A549 (cell line): ENCODE results near the gene FRMD1. TPM values are rescaled to one million over a fixed set of nuclear protein-coding genes. Genes with fewer than 3 reads are reported as not detected.

Experiments
- ATAC-seq, 2 experiments: fragments of 200-7000 bp in 1 of 2; fragments of >200 bp in 1 of 2; cut with Nextera tagmentation in 1 of 2; cut with Tn5 transposase in 1 of 2; 3 replicates each; pipeline versions ENCODE4 v1.8.0 to v1.9.1; 2018 to 2020; ENCODE audit warnings: mild to moderate bottlenecking in 1 of 2, moderate library complexity in 1 of 2
- CTCF ChIA-PET: fragments of 300-600 bp; sonication (Branson Sonifier 250); formaldehyde crosslinking; extraction: SDS; loops from one replicate; lab custom pipeline; 2021; ENCODE audit warnings: antibody characterized with exemption, inconsistent platforms; lab: Yijun Ruan, JAX
- POLR2A ChIA-PET: fragments of 350-600 bp; formaldehyde crosslinking; extraction: SDS; loops from one replicate; lab custom pipeline; 2021; ENCODE audit warnings: antibody characterized with exemption, inconsistent platforms; lab: Yijun Ruan, JAX
- DNase-seq, 2 experiments: peaks; one replicate each; pipeline versions ENCODE4 v3.0.0 to v3.0.0-alpha.2; 2011 to 2016; ENCODE audit warnings: low read depth in 1 of 2, low spot score in 1 of 2
- FAIRE-seq: peaks from 2 replicates; lab custom pipeline; 2011; peaks lifted over from hg19 to GRCh38; lab: Jason Lieb, UNC
- H3K27ac ChIP-seq, 2 experiments: fragments of >200 bp; sonication (Bioruptor Twin); formaldehyde crosslinking; 3 replicates each; pipeline ENCODE4 v1.5.1; 2016 to 2017
- H3K4me1 ChIP-seq: fragments of >200 bp; sonication (Bioruptor Twin); formaldehyde crosslinking; 3 replicates; pipeline ENCODE4 v1.6.1; 2016
- H3K4me2 ChIP-seq: fragments of >200 bp; sonication (Bioruptor Twin); formaldehyde crosslinking; 3 replicates; pipeline ENCODE4 v1.6.1; 2016
- H3K4me3 ChIP-seq: fragments of >200 bp; sonication (Bioruptor Twin); formaldehyde crosslinking; 3 replicates; pipeline ENCODE4 v1.5.1; 2016
- H3K9me3 ChIP-seq: fragments of >200 bp; sonication (Bioruptor Twin); formaldehyde crosslinking; 3 replicates; pipeline ENCODE4 v1.6.1; 2016
- CEBPB ChIP-seq, 2 experiments: fragments of >200 bp in 1 of 2; sonication (Bioruptor Twin) in 1 of 2; formaldehyde crosslinking in 1 of 2; IDR thresholded peaks; 2 replicates each; pipeline ENCODE4 v1.6.1; 2012 to 2016
- CHD2 ChIP-seq: fragments of 150-350 bp; IDR thresholded peaks from 2 replicates; pipeline ENCODE4 v1.6.1; 2014; ENCODE audit warnings: low read length; ENCODE audit not compliant: partially characterized antibody
- EHMT2 ChIP-seq: fragments of 200-600 bp; sonication (generic); IDR thresholded peaks from 2 replicates; pipeline ENCODE4 v1.6.1; 2016; ENCODE audit warnings: antibody characterized with exemption, low read depth, mild to moderate bottlenecking, moderate library complexity
- FOSL2 ChIP-seq, 2 experiments: fragments of 450-650 bp in 1 of 2; fragments of >200 bp in 1 of 2; sonication (Bioruptor Twin) in 1 of 2; formaldehyde crosslinking; IDR thresholded peaks; 2 replicates each; pipeline versions ENCODE4 v1.5.0 to v1.6.1; 2016 to 2020; ENCODE audit warnings: mild to moderate bottlenecking in 1 of 2, moderate library complexity in 1 of 2
- HDAC2 ChIP-seq: fragments of 200-600 bp; sonication (generic); IDR thresholded peaks from 2 replicates; pipeline ENCODE4 v1.6.1; 2016
- HEYL ChIP-seq: fragments of 250-450 bp; sonication (Bioruptor Pico); IDR thresholded peaks from 2 replicates; pipeline ENCODE4 v1.8.0; 2021; ENCODE audit warnings: mild to moderate bottlenecking, moderate library complexity
- HOXB13 ChIP-seq: fragments of 250-450 bp; sonication (Bioruptor Pico); IDR thresholded peaks from 2 replicates; pipeline ENCODE4 v1.5.0; 2020; ENCODE audit warnings: low read depth, mild to moderate bottlenecking, moderate library complexity
- MAZ ChIP-seq: fragments of 150-350 bp; IDR thresholded peaks from 2 replicates; pipeline ENCODE4 v1.6.1; 2014; ENCODE audit warnings: antibody characterized with exemption, low read depth, low read length, borderline replicate concordance
- MYC ChIP-seq: IDR thresholded peaks from 2 replicates; pipeline ENCODE4 v1.6.1; 2012; ENCODE audit warnings: mild to moderate bottlenecking, inconsistent platforms, low read length, improper control_type of control experiment, borderline replicate concordance
- NFE2L2 ChIP-seq: fragments of 150-350 bp; conservative IDR thresholded peaks from 2 replicates; pipeline ENCODE4 v1.6.1; 2014; ENCODE audit warnings: low read length
- PHF8 ChIP-seq: fragments of 200-600 bp; sonication (generic); IDR thresholded peaks from 2 replicates; pipeline ENCODE4 v1.6.1; 2016; ENCODE audit warnings: low read depth, mild to moderate bottlenecking, antibody characterized with exemption, moderate library complexity, borderline replicate concordance
- POLR2A ChIP-seq: IDR thresholded peaks from 2 replicates; pipeline ENCODE4 v1.6.1; 2012; ENCODE audit warnings: mild to moderate bottlenecking, low read length
- RARB ChIP-seq: fragments of 250-450 bp; sonication (Bioruptor Pico); IDR thresholded peaks from 2 replicates; pipeline ENCODE4 v1.8.0; 2021; ENCODE audit warnings: mild to moderate bottlenecking, moderate library complexity
- RFX5 ChIP-seq: fragments of 450-650 bp; IDR thresholded peaks from 2 replicates; pipeline ENCODE4 v1.7.1; 2014; ENCODE audit warnings: antibody characterized with exemption, mild to moderate bottlenecking, moderate library complexity
- RNF2 ChIP-seq: fragments of 200-600 bp; sonication (generic); IDR thresholded peaks from 2 replicates; pipeline ENCODE4 v1.6.1; 2016; ENCODE audit warnings: low read depth, mild to moderate bottlenecking, antibody characterized with exemption, moderate library complexity, borderline replicate concordance
- TFCP2L1 ChIP-seq: fragments of 250-450 bp; sonication (Bioruptor Pico); IDR thresholded peaks from 2 replicates; pipeline ENCODE4 v1.5.0; 2021; ENCODE audit warnings: mild to moderate bottlenecking
- ZNF302 ChIP-seq: fragments of 250-450 bp; sonication (Bioruptor Pico); IDR thresholded peaks from 2 replicates; pipeline ENCODE4 v1.9.0; 2021; ENCODE audit warnings: inconsistent platforms, mild to moderate bottlenecking, moderate library complexity
- ZSCAN20 ChIP-seq: fragments of 250-450 bp; sonication (Bioruptor Pico); IDR thresholded peaks from 2 replicates; pipeline ENCODE4 v1.8.0; 2022; ENCODE audit warnings: mild to moderate bottlenecking, moderate library complexity
- WGBS: methylation state at CpG from one replicate; pipeline ENCODE4 v1.1.6; 2017; ENCODE audit errors: missing lambda C conversion rate; 5-methylcytosine and 5-hydroxymethylcytosine counted together
- polyA plus RNA-seq, 4 experiments: library from polyadenylated mRNA; depleted of rRNA in 3 of 4; stranded (reverse); fragments of >200 nt; fragmentation: RNase III in 1 of 4; extraction: RNeasy Plus Mini Kit Qiagen cat#74134 plus additional on column Dnase treatment in 1 of 4; gene quantifications; 2 replicates in 3 of 4; 3 replicates in 1 of 4; pipeline ENCODE4 v1.2.3, GENCODE V29; 2011 to 2017
- TF ChIP-seq, protein P1 (sequence below): fragments of 450-650 bp; IDR thresholded peaks from 2 replicates; pipeline ENCODE4 v1.6.1; 2014; ENCODE audit warnings: antibody characterized with exemption
- TF ChIP-seq, protein P2 (sequence below): fragments of >200 bp; sonication (Bioruptor Twin); formaldehyde crosslinking; IDR thresholded peaks from 3 replicates; pipeline ENCODE4 v1.5.1; 2016
- TF ChIP-seq, protein P3 (sequence below): fragments of 150-350 bp; IDR thresholded peaks from 2 replicates; pipeline ENCODE4 v1.6.1; 2014; ENCODE audit warnings: low read depth, mild to moderate bottlenecking, low read length
- TF ChIP-seq, protein P4 (sequence below): fragments of 250-450 bp; sonication (Bioruptor Pico); IDR thresholded peaks from 2 replicates; pipeline ENCODE4 v1.5.0; 2020; ENCODE audit warnings: low read depth, mild to moderate bottlenecking, moderate library complexity
- TF ChIP-seq, protein P5 (sequence below): fragments of >200 bp; sonication (Bioruptor Twin); formaldehyde crosslinking; IDR thresholded peaks from 3 replicates; pipeline ENCODE4 v1.6.1; 2016

The FRMD1 gene
- polyA plus RNA-seq, 2 of the 4 experiments (the other 2 are of a cell fraction) = not detected

DNA sequence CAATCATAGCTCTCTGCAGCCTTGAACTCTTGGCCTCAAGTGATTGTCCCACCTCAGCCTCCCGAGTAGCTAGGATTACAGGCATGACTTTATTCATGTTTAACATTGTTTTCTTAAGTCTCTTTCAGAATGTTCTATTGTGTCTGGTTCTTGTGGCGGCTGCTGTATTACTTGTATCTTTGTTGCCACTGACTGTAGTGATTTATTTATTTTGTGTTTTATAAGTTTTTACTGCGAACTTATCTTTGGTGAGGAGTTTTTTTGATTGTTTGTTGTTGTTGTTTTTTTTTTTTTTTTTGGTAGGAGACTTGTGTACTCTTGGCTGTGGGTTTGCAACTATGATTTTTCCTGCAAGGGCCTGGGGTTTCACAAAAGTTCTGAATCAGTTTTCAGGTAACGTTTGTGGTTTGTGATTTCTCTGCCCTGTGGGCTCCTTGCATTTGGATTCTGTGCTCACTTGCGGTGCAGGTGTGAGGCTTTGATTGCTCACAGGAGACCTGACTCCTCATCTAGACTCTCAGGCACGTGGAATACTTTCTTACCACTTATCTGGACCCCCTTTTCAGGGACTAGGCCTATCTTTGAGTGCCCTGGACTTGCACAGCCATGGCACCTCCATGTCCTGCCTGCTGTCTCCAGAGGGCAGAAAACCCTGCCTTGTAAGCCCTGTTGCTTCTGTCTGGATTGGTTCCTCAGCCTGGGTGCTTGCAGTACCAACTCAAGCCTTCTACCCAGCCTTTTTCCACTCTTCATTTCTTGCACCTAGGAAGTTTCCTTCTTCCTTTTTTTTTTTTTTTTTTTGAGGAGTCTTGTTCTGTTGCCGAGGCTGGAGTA, 56.3 kb downstream of the FRMD1 start:
- FAIRE-seq (no peak), ATAC-seq (no peak), DNase-seq (no peak)
- H3K4me1 ChIP-seq = peaks cover 7% of the 10 kb centered on the region; the same call in 2 of the 3 replicates
- H3K9me3 ChIP-seq = no peaks in the 10 kb centered on the region
- CTCF ChIA-PET = interaction anchor here (0.6 kb wide), 1 partner anchor 234 kb away, joined by 3 read pairs; no protein-coding TSS in a partner anchor
- no peak overlapping the region for H3K27ac ChIP-seq
- H3K4me2 ChIP-seq = no peak overlapping the region
- POLR2A ChIA-PET = no interaction called here
- WGBS = 69% methylated on average over 7 of the region's 7 CpGs
- TF ChIP-seq ZNF302 (CRISPR knock-in tag) = no peak
- no peak for TF ChIP-seq ZSCAN20 (CRISPR knock-in tag)
- TF ChIP-seq RARB (CRISPR knock-in tag) = no peak
- TF ChIP-seq, protein P1, sequence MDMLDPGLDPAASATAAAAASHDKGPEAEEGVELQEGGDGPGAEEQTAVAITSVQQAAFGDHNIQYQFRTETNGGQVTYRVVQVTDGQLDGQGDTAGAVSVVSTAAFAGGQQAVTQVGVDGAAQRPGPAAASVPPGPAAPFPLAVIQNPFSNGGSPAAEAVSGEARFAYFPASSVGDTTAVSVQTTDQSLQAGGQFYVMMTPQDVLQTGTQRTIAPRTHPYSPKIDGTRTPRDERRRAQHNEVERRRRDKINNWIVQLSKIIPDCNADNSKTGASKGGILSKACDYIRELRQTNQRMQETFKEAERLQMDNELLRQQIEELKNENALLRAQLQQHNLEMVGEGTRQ = no peak
- TF ChIP-seq MAZ = no peak
- no peak for TF ChIP-seq EHMT2
- TF ChIP-seq MYC = no peak
- no peak for TF ChIP-seq TFCP2L1 (CRISPR knock-in tag)
- no peak for TF ChIP-seq PHF8
- no peak for TF ChIP-seq RFX5
- TF ChIP-seq CHD2 = no peak
- TF ChIP-seq CEBPB (IDR thresholded peaks at IDR 0.05) = no peak
- TF ChIP-seq, protein P2, sequence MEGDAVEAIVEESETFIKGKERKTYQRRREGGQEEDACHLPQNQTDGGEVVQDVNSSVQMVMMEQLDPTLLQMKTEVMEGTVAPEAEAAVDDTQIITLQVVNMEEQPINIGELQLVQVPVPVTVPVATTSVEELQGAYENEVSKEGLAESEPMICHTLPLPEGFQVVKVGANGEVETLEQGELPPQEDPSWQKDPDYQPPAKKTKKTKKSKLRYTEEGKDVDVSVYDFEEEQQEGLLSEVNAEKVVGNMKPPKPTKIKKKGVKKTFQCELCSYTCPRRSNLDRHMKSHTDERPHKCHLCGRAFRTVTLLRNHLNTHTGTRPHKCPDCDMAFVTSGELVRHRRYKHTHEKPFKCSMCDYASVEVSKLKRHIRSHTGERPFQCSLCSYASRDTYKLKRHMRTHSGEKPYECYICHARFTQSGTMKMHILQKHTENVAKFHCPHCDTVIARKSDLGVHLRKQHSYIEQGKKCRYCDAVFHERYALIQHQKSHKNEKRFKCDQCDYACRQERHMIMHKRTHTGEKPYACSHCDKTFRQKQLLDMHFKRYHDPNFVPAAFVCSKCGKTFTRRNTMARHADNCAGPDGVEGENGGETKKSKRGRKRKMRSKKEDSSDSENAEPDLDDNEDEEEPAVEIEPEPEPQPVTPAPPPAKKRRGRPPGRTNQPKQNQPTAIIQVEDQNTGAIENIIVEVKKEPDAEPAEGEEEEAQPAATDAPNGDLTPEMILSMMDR = no peak
- no peak for TF ChIP-seq HDAC2
- TF ChIP-seq HOXB13 (CRISPR knock-in tag) = no peak
- no peak for TF ChIP-seq NFE2L2
- no peak for TF ChIP-seq HEYL (CRISPR knock-in tag)
- TF ChIP-seq, protein P3, sequence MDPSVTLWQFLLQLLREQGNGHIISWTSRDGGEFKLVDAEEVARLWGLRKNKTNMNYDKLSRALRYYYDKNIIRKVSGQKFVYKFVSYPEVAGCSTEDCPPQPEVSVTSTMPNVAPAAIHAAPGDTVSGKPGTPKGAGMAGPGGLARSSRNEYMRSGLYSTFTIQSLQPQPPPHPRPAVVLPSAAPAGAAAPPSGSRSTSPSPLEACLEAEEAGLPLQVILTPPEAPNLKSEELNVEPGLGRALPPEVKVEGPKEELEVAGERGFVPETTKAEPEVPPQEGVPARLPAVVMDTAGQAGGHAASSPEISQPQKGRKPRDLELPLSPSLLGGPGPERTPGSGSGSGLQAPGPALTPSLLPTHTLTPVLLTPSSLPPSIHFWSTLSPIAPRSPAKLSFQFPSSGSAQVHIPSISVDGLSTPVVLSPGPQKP = no peak
- TF ChIP-seq, protein P4, sequence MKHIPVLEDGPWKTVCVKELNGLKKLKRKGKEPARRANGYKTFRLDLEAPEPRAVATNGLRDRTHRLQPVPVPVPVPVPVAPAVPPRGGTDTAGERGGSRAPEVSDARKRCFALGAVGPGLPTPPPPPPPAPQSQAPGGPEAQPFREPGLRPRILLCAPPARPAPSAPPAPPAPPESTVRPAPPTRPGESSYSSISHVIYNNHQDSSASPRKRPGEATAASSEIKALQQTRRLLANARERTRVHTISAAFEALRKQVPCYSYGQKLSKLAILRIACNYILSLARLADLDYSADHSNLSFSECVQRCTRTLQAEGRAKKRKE (CRISPR knock-in tag) = no peak
- H3K4me3 ChIP-seq = no peak overlapping the region

DNA sequence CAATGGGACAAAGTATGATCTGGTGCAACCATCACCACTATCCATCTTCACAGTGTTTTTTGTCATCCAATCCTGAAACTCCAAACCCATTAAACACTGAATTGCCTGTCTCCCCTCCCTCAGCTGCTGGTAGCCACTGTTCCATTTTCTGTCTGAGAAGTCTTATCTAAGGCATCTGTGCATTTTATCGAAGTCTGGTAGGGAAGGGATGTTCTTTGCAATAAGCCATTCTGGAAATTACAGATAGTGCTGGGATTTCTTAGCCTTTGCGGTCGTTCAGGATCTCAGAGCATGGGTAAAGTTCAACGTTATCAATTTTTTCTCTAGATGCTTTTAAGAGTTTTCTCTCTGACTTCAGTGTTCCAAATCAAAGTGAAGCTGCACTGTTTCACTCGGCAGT, 57.4 kb downstream of the FRMD1 start:
- Histone ChIP-seq H3K4me2 (no peak overlapping the region), H3K4me1 (peaks cover 7% of the 10 kb centered on the region; the same call in 2 of the 3 replicates), H3K9me3 (no peaks in the 10 kb centered on the region), H3K27ac (no peak overlapping the region), H3K4me3 (no peak overlapping the region)
- ChIA-PET POLR2A (no interaction called here), CTCF (no interaction called here)
- no peak for TF ChIP-seq FOSL2 (IDR thresholded peaks at IDR 0.05)
- TF ChIP-seq FOSL2 (CRISPR knock-in tag; IDR thresholded peaks at IDR 0.05) = no peak
- no peak for TF ChIP-seq POLR2A
- no peak for TF ChIP-seq RNF2
- TF ChIP-seq, protein P5, sequence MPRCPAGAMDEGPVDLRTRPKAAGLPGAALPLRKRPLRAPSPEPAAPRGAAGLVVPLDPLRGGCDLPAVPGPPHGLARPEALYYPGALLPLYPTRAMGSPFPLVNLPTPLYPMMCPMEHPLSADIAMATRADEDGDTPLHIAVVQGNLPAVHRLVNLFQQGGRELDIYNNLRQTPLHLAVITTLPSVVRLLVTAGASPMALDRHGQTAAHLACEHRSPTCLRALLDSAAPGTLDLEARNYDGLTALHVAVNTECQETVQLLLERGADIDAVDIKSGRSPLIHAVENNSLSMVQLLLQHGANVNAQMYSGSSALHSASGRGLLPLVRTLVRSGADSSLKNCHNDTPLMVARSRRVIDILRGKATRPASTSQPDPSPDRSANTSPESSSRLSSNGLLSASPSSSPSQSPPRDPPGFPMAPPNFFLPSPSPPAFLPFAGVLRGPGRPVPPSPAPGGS = no peak
- DNase-seq (no peak), FAIRE-seq (no peak), ATAC-seq (no peak)
- 58% methylated on average over 5 of the region's 5 CpGs for WGBS
